Stimulated activated memory B cell treated with anti-CD40 and anti-IgM and Interleukin-4, amounts not matched to agents 10 μg/mL and 1 μg/mL and 100 μg/mL, for 72 hours (primary cell): Measurements from ENCODE around the gene THSD4.
"Not testable (repeated sequence)": the region's sequence is repeated elsewhere in the genome, so short reads cannot be mapped to it uniquely, and the experiment has no call there.

Experiments
- ATAC-seq: fragments of 150-1000 bp; cut with Tn5 transposase; 2 replicates; pipeline ENCODE4 v1.10.0; 2021
- H3K27ac Mint-ChIP-seq: one replicate; pipeline ENCODE4 v1.8.0; 2022; ENCODE audit warnings: mild to moderate bottlenecking, mixed read lengths
- H3K27me3 Mint-ChIP-seq: one replicate; pipeline ENCODE4 v1.8.0; 2022; ENCODE audit warnings: mixed read lengths
- H3K36me3 Mint-ChIP-seq: one replicate; pipeline ENCODE4 v1.8.0; 2022; ENCODE audit warnings: mixed read lengths
- H3K4me1 Mint-ChIP-seq: one replicate; pipeline ENCODE4 v1.8.0; 2022; ENCODE audit warnings: mixed read lengths
- H3K4me3 Mint-ChIP-seq: one replicate; pipeline ENCODE4 v1.8.0; 2022; ENCODE audit warnings: mild to moderate bottlenecking, moderate library complexity, mixed read lengths
- H3K9me3 Mint-ChIP-seq: one replicate; pipeline ENCODE4 v1.8.0; 2022; ENCODE audit warnings: mixed read lengths

THSD4 gene

DNA sequence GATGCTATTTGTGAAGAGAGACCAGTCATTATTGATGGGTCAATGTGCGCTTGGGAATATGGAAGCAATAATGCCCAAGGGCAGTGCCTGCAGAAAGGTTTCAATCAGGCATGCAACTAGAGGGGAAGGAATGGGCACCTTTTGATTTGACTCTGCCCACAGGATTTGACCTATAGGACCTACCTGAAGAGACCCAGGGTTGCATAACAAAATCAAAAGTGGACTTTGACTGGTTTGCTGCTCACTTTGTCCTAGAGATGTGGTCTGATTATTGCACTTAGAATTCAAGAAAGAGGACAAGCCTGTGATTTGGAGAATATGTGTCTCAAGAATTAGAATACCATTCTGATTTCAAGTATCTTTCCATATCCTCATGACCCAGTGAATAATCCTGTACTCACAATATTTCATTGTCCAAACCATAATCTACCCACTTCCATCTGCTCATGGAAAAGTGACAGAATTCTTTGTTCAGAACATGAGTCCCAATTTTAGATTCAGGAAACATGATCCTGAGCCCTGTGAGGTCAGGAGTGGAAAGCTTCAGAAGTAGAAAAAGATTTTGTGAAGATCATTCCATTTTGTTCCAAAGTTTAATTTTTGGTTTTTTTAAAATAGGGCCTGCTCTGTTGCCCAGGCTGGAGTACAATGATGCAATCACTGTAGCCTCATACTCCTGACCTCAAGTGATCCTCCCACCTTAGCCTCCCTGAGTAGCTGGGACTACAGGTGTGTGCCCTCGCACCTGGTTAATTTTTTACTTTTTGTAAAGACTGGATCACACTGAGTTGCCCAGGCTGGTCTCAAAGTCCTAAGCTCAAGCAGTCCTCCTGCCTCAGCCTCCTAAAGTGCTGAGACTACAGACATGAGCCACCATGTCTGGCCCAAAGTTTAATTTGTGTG, 543.8 kb downstream of the THSD4 start:
- no peak for ATAC-seq
- no peaks in the 10 kb centered on the region for H3K9me3 Mint-ChIP-seq
- peaks cover 8% of the 10 kb centered on the region for H3K27me3 Mint-ChIP-seq
- H3K36me3 Mint-ChIP-seq, result no peaks in the 10 kb centered on the region
- no peak overlapping the region for H3K27ac Mint-ChIP-seq
- H3K4me1 Mint-ChIP-seq, result no peaks in the 10 kb centered on the region
- no peak overlapping the region for H3K4me3 Mint-ChIP-seq

DNA sequence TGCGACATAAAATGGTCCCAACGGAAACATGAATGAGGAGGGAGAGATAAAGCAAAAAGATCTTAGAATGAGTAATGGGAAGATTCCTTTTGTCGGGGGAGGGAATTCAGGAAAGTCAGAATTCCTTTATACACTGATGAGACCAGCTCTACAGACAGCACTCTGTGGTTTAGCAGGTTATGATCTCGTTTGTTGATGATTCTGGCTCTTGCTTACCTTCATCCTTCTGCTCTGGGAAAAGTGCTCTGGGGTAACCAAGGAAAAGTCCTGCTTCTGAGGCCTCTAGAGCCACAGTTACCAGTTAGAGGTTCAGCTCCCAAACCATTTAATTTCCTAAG, 544.4 kb downstream of the THSD4 start:
- ATAC-seq, result no peak
- peaks cover 8% of the 10 kb centered on the region for H3K27me3 Mint-ChIP-seq
- H3K4me3 Mint-ChIP-seq, result no peak overlapping the region
- H3K9me3 Mint-ChIP-seq, result peaks cover 3% of the 10 kb centered on the region
- H3K27ac Mint-ChIP-seq, result no peak overlapping the region
- no peaks in the 10 kb centered on the region for H3K36me3 Mint-ChIP-seq
- no peaks in the 10 kb centered on the region for H3K4me1 Mint-ChIP-seq

DNA sequence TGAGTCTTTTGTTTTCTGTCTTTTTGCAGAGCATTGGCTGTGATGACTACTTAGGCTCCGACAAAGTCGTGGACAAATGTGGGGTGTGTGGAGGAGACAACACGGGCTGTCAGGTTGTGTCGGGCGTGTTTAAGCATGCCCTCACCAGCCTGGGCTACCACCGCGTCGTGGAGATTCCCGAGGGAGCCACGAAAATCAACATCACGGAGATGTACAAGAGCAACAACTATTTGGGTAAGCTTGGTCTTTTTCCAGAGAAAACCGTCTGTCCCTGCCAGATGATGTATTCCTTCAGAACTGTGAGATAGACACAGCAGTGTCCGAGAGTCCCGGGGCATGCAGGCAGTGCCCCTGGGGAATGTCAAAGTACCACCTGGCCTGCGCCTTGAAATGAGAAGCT, 545.2 kb downstream of the THSD4 start:
- Mint-ChIP-seq H3K4me1 (no peaks in the 10 kb centered on the region), H3K9me3 (peaks cover 10% of the 10 kb centered on the region), H3K27ac (no peak overlapping the region), H3K4me3 (no peak overlapping the region), H3K36me3 (no peaks in the 10 kb centered on the region), H3K27me3 (peaks cover 8% of the 10 kb centered on the region)
- no peak for ATAC-seq

- H3K4me1 Mint-ChIP-seq, result no peaks in the 10 kb centered on the region
- peaks cover 11% of the 10 kb centered on the region for H3K9me3 Mint-ChIP-seq
- H3K36me3 Mint-ChIP-seq, result no peaks in the 10 kb centered on the region
Observed at GRCh38 chr15:71662306-71662705, 547.0 kb downstream of the THSD4 start.

DNA sequence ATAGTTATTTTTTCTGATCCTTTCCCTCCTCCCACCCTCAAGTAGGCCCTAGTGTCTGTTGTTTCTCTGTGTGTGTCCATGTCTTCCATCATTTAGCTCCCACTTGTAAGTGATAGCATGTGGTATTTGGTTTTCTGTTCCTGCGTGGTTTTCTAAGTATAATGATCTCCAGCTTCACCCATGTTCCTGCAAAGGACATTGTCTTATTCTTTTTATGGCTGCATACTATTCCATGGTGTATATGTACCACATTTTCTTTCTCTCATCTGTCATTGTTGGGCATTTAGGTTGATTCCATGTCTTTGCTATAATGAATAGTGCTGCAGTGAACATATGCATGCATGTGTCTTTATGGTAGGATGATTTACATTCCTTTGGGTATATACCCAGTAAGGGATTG, 549.4 kb downstream of the THSD4 start:
- Mint-ChIP-seq H3K36me3 (no peaks in the 10 kb centered on the region), H3K27me3 (peaks cover 8% of the 10 kb centered on the region), H3K27ac (no peak overlapping the region), H3K4me3 (no peak overlapping the region), H3K4me1 (no peaks in the 10 kb centered on the region), H3K9me3 (peaks cover 11% of the 10 kb centered on the region)
- no peak for ATAC-seq

More at GRCh38 chr15:71662306-71662705, 547.0 kb downstream of the THSD4 start:
- no peak for ATAC-seq
- Mint-ChIP-seq H3K4me3 (no peak overlapping the region), H3K27ac (no peak overlapping the region), H3K27me3 (peaks cover 8% of the 10 kb centered on the region)

GRCh38 chr15:71666763-71667620, 551.7 kb downstream of the THSD4 start:
- Mint-ChIP-seq H3K27ac (no peak overlapping the region), H3K36me3 (no peaks in the 10 kb centered on the region), H3K27me3 (peaks cover 13% of the 10 kb centered on the region), H3K4me3 (no peak overlapping the region), H3K4me1 (no peaks in the 10 kb centered on the region), H3K9me3 (peaks cover 11% of the 10 kb centered on the region)
- ATAC-seq, result no peak

DNA sequence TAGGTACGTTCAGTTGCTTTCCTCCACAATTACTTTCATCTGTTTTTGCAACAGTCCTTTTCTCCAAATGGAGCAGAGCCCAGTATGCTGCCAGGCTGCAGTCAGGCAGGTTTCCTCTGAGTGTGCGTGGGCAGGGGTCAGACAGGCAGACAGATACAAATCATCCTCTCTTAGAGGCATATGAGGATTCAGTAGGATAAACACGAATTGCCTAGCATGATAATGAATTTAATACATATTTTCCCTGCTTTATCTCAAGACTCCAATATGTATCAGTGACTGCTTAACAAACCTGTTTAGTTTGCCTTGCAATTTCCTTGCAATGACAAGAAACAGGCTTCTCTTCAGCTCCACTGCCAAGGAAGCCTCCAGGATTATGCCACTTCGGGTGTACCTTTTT, 554.4 kb downstream of the THSD4 start:
- Mint-ChIP-seq H3K4me1 (no peaks in the 10 kb centered on the region), H3K4me3 (no peak overlapping the region), H3K27ac (no peak overlapping the region), H3K36me3 (no peaks in the 10 kb centered on the region), H3K9me3 (peaks cover 9% of the 10 kb centered on the region), H3K27me3 (peaks cover 29% of the 10 kb centered on the region)
- ATAC-seq, result no peak

DNA sequence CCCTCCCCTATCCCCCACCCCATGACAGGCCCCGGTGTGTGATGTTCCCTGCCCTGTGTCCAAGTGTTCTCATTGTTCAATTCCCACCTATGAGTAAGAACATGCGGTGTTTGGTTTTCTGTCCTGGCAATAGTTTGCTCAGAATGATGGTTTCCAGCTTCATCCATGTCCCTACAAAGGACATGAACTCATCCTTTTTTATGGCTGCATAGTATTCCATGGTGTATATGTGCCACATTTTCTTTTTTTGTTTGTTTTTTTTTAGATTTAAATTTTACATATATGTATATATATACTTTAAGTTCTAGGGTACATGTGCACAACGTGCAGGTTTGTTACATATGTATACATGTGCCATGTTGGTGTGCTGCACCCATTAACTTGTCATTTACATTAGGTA, 555.0 kb downstream of the THSD4 start:
- peaks cover 30% of the 10 kb centered on the region for H3K27me3 Mint-ChIP-seq
- H3K4me3 Mint-ChIP-seq, H3K9me3 Mint-ChIP-seq, H3K4me1 Mint-ChIP-seq, H3K27ac Mint-ChIP-seq, H3K36me3 Mint-ChIP-seq, ATAC-seq: not testable (repeated sequence)

DNA sequence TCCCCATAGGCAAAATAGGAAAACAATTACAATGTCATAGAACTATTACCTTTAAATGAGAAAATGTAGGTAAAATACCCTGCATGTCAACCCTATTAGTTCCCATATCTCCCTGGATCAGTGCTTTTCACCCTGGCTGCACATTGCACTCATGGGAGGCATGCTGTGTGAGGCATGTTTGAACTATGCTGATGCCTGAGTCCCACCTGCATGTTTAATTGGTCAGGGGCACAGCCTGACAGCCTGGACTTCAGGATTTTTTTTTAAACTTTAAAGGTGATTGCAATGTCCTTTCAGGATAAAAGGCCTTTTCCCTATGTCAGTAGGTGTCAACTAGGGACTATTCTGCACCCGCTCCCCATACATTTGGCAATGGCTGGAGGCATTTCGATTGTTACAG, 559.1 kb downstream of the THSD4 start:
- H3K9me3 Mint-ChIP-seq, result no peaks in the 10 kb centered on the region
- no peaks in the 10 kb centered on the region for H3K4me1 Mint-ChIP-seq
- peaks cover 38% of the 10 kb centered on the region for H3K27me3 Mint-ChIP-seq
- ATAC-seq, result no peak
- no peaks in the 10 kb centered on the region for H3K36me3 Mint-ChIP-seq
- H3K4me3 Mint-ChIP-seq, result no peak overlapping the region
- H3K27ac Mint-ChIP-seq, result no peak overlapping the region

DNA sequence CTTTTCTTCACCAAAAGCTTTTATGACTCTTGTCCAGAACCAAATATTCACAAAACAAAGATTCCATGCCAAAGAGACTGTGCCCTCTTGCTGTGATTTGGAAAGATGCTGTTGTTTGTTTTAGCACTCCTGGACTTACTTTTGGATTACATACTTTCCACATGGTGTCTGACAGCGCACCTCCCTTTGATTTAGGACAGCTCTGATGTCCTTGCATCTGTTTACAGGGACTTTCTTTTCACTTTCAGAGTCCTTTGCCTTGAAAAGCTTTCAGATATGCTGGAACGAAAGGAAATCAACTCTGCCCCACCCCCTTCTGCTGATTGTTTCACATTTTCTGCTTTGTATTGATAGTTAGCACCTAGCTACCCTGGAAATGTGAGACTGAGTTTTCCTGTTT, 562.1 kb downstream of the THSD4 start:
- ATAC-seq, result no peak
- Mint-ChIP-seq H3K4me3 (no peak overlapping the region), H3K27ac (no peak overlapping the region), H3K9me3 (no peaks in the 10 kb centered on the region), H3K27me3 (peaks cover 29% of the 10 kb centered on the region), H3K36me3 (no peaks in the 10 kb centered on the region), H3K4me1 (no peaks in the 10 kb centered on the region)

GRCh38 chr15:71677766-71678165, 562.5 kb downstream of the THSD4 start:
- H3K4me3 Mint-ChIP-seq, result no peak overlapping the region
- peaks cover 25% of the 10 kb centered on the region for H3K27me3 Mint-ChIP-seq
- no peaks in the 10 kb centered on the region for H3K4me1 Mint-ChIP-seq
- no peaks in the 10 kb centered on the region for H3K36me3 Mint-ChIP-seq
- H3K27ac Mint-ChIP-seq, result no peak overlapping the region
- ATAC-seq, result no peak
- no peaks in the 10 kb centered on the region for H3K9me3 Mint-ChIP-seq

DNA sequence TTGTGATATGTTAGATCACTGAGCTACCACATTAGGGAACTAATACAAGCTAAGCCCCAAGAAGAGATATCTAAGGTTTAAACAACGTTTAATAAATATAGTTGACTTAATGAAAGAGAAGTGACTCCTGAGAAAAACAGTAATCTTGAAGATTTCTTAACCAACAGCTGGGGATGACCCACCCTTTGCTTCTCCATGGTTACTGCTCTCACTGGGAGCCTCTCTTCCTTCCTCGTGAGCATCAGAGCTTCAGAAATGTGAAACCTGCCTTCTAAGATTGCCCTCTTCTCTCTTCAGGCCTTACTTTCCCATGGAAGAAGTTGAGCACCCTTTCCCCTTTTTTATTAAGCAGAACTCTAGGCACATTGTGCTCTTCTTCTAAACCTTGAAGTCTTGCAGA, 562.9 kb downstream of the THSD4 start:
- Mint-ChIP-seq H3K27ac (no peak overlapping the region), H3K4me3 (no peak overlapping the region), H3K4me1 (no peaks in the 10 kb centered on the region), H3K36me3 (no peaks in the 10 kb centered on the region), H3K27me3 (peaks cover 22% of the 10 kb centered on the region), H3K9me3 (no peaks in the 10 kb centered on the region)
- ATAC-seq, result no peak

DNA sequence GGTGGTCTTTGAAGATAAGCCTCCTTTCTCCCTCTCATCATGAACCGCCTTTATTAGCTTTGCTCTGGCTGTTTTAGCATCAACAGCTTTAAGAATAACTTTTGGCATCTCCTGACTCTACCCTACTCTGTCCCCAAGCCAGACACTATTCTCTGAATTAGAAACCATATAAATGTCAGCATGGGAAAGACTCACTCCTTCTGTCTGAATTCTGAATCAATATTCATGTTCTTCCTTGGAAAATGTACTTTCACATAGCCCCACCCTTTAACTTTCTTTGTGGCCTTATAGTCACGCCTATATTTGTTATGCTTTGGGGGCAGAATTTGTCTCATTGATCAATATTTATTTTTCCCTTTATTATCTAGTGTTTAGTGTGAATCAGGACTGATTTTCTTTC, 563.3 kb downstream of the THSD4 start:
- Mint-ChIP-seq H3K27ac (no peak overlapping the region), H3K27me3 (peaks cover 17% of the 10 kb centered on the region)

GRCh38 chr15:71679223-71679792, 564.0 kb downstream of the THSD4 start:
- H3K4me3 Mint-ChIP-seq, result no peak overlapping the region
- no peak for ATAC-seq
- H3K36me3 Mint-ChIP-seq, result no peaks in the 10 kb centered on the region
- H3K27ac Mint-ChIP-seq, result no peak overlapping the region
- H3K27me3 Mint-ChIP-seq, result peaks cover 10% of the 10 kb centered on the region
- no peaks in the 10 kb centered on the region for H3K9me3 Mint-ChIP-seq
- no peaks in the 10 kb centered on the region for H3K4me1 Mint-ChIP-seq

More for the DNA sequence above, 563.3 kb downstream of the THSD4 start:
- no peaks in the 10 kb centered on the region for H3K4me1 Mint-ChIP-seq
- no peak for ATAC-seq
- no peaks in the 10 kb centered on the region for H3K36me3 Mint-ChIP-seq
- no peak overlapping the region for H3K4me3 Mint-ChIP-seq
- no peaks in the 10 kb centered on the region for H3K9me3 Mint-ChIP-seq

GRCh38 chr15:71679793-71680353, 564.6 kb downstream of the THSD4 start:
- H3K4me1 Mint-ChIP-seq, result no peaks in the 10 kb centered on the region
- peaks cover 8% of the 10 kb centered on the region for H3K27me3 Mint-ChIP-seq
- H3K27ac Mint-ChIP-seq, result no peak overlapping the region
- no peak overlapping the region for H3K4me3 Mint-ChIP-seq
- H3K36me3 Mint-ChIP-seq, result no peaks in the 10 kb centered on the region
- no peaks in the 10 kb centered on the region for H3K9me3 Mint-ChIP-seq
- no peak for ATAC-seq
